ENCODE results near the gene MYLIP. TPM values are rescaled to one million over a fixed set of nuclear protein-coding genes. Genes with fewer than 3 reads are reported as not detected.
"Not testable (repeated sequence)": the region's sequence is repeated elsewhere in the genome, so short reads cannot be mapped to it uniquely, and the experiment has no call there.

MYLIP gene
- total and polyA plus RNA-seq, 8 donors = 2.3 to 43.1 (median 13.7) TPM

DNA sequence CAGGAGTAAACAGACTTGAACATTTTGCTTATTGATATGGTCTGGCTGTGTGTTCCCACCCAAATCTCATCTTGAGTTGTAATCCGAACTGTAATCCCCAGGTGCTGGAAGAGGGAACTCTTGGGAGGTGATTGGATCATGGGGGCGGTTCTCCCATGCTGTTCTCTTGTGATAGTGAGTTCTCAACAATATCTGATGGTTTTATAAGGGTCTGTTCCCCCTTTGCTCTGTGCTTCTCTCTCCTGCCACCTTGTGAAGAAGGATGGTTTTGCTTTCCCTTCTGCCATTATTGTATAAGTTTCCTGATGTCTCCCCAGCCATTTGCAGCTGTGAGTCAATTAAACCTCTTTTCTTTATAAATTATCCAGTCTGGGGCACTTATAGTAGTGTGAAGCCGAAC lies 40.0 kb downstream of the MYLIP start:
- Histone ChIP-seq H3K4me3 (no peak overlapping the region), H3K4me1 (peaks cover 7 to 20% (median 10%) of the 10 kb centered on the region in 4 donors), H3K27me3 (no peaks in the 10 kb centered on the region), H3K9me3 (no peaks in the 10 kb centered on the region), H3K36me3 (no peaks in the 10 kb centered on the region), H3K27ac (no peak overlapping the region)
- DNase-seq = peak in 1 of 2 donors; percentile 71
- intact Hi-C loops (cut with DNase I; ENCODE audit: low total_unique reads) = no loop called here
- TF ChIP-seq POLR2A (IDR thresholded peaks at IDR 0.05) = no peak
- TF ChIP-seq EP300 (IDR thresholded peaks at IDR 0.05) = no peak
- TF ChIP-seq POLR2AphosphoS5 (IDR thresholded peaks at IDR 0.05) = no peak
- peak in 1 of 7 experiments; percentile 29 for TF ChIP-seq CTCF (IDR thresholded peaks at IDR 0.05)
- WGBS, 5 donors = 47 to 67% (median 62%) methylated on average over 3 of the region's 3 CpGs

DNA sequence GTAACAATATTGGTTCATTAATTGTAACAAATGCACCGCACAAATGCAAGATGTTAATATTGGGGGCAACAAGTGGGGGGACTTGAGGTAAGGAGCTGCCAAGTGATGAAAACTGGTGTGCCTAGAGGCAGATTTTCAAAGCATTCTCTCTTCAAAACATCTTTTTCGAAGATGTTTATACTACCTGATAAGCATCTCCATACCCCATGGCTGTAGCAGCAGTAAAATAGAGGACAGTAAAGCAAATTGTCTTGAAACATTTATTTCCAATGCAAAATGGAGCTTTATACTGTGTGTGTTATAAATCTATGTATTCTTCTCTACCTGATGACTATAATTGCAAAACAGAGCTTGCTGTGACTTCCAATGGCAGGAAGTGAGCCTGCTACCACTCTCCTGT lies 42.5 kb downstream of the MYLIP start:
- no peak for TF ChIP-seq EP300 (IDR thresholded peaks at IDR 0.05)
- no peak for TF ChIP-seq POLR2AphosphoS5 (IDR thresholded peaks at IDR 0.05)
- no peak for TF ChIP-seq CTCF (IDR thresholded peaks at IDR 0.05)
- no peak for TF ChIP-seq POLR2A (IDR thresholded peaks at IDR 0.05)
- no peaks in the 10 kb centered on the region for H3K36me3 ChIP-seq
- 89 to 94% (median 92%) methylated on average over 2 of the region's 2 CpGs for WGBS, 5 donors
- H3K9me3 ChIP-seq = no peaks in the 10 kb centered on the region
- DNase-seq = no peak
- H3K27ac ChIP-seq = no peak overlapping the region
- peaks cover 7 to 21% (median 14%) of the 10 kb centered on the region in 4 donors for H3K4me1 ChIP-seq
- intact Hi-C loops (cut with DNase I; ENCODE audit: low total_unique reads) = no loop called here
- no peak overlapping the region for H3K4me3 ChIP-seq
- H3K27me3 ChIP-seq = no peaks in the 10 kb centered on the region

DNA sequence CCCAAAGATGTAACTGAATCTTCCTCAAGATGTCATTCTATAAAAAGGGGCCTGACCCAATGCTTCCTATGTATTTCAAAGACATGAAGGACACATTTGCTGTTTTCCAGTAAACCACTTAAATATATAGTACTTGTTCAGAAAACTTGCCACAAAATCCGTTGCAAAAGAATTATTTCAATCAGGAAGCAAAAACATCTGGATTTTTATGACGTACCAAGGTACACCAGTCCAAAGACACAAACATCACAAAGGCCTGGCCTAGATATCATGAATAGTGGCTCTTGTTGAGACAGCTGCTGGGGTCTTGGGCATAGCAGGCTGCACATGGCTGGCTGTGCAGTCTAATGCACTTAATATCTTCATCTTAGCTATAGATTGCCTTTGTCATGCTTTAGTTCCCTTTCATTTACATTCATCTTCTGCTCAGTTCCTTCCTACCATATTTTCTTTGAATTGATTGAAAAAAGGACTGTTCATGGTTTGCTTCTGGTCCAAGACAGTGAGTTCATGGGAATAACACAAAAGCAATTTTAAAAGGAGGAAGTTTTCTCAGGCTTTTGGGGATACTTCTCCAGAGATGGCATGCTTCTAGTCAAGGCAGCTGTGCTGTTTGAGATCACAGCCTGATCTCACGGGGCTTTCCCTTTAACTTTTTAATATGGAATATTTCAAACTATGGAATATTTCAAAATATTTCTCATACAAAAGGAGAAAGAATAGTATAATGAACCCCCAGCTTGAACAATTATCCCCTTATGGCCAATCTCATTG lies 44.5 kb downstream of the MYLIP start:
- H3K4me1 ChIP-seq = peaks cover 4 to 14% (median 6%) of the 10 kb centered on the region in 4 donors
- no peak overlapping the region for H3K4me3 ChIP-seq
- WGBS, 5 donors = 86 to 95% (median 89%) methylated on average over 3 of the region's 3 CpGs
- no peaks in the 10 kb centered on the region for H3K36me3 ChIP-seq
- no peak for TF ChIP-seq POLR2AphosphoS5 (IDR thresholded peaks at IDR 0.05)
- TF ChIP-seq EP300 (IDR thresholded peaks at IDR 0.05) = no peak
- TF ChIP-seq POLR2A (IDR thresholded peaks at IDR 0.05) = no peak
- no peak for TF ChIP-seq CTCF (IDR thresholded peaks at IDR 0.05)
- H3K9me3 ChIP-seq = no peaks in the 10 kb centered on the region
- intact Hi-C loops (cut with DNase I; ENCODE audit: low total_unique reads) = no loop called here
- no peak overlapping the region for H3K27ac ChIP-seq
- DNase-seq = no peak
- no peaks in the 10 kb centered on the region for H3K27me3 ChIP-seq

DNA sequence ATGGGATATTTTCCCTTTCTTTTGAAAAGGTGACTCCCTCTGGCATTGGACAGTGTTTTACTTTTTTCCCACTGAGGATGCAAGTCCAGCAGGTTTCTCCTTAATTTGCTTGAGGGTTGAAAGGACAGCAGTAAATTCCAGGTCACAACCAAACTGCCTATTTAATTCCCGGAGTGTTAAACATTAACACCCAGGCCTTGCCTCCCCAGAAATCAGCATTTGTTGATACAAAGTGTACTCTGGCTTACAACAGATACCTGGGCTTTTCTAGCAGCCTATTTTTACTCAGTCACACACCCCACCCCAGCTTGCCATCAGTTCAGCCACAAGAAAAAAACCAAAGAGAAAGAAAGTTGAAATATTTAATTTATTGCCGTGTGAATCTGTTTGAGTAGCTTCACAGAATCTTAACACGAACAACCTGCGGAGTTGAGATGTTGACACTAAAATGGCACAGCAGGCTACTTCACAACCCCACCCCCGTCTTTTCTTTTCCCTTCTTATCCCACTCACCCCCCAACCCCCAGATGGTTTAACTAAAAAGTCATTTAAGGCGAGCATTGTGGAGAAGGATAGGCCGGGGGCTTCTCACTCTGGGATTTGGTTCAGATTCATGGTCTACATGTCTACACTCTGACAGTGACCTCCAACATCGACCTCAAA lies 45.7 kb downstream of the MYLIP start:
- no peaks in the 10 kb centered on the region for H3K36me3 ChIP-seq
- WGBS, 5 donors = 44 to 70% (median 65%) methylated on average over 8 of the region's 8 CpGs
- no peaks in the 10 kb centered on the region for H3K9me3 ChIP-seq
- no peak overlapping the region for H3K4me3 ChIP-seq
- no peaks in the 10 kb centered on the region for H3K27me3 ChIP-seq
- no peak overlapping the region for H3K27ac ChIP-seq
- H3K4me1 ChIP-seq = peaks cover 0 to 8% (median 0%) of the 10 kb centered on the region in 4 donors
- intact Hi-C loops (cut with DNase I; ENCODE audit: low total_unique reads) = no loop called here
- TF ChIP-seq POLR2A (IDR thresholded peaks at IDR 0.05) (no peak), POLR2AphosphoS5 (IDR thresholded peaks at IDR 0.05) (no peak), CTCF (IDR thresholded peaks at IDR 0.05) (no peak), EP300 (IDR thresholded peaks at IDR 0.05) (no peak)
- DNase-seq = peak in 1 of 2 donors; percentile 57

GRCh38 chr6:16176600-16176999 lies 47.7 kb downstream of the MYLIP start:
- H3K4me3 ChIP-seq; intact Hi-C loops (cut with DNase I; ENCODE audit: low total_unique reads); DNase-seq; H3K27me3 ChIP-seq; H3K36me3 ChIP-seq; H3K27ac ChIP-seq; H3K9me3 ChIP-seq: not testable (repeated sequence)
- whole genome bisulfite sequencing, 5 donors = 62 to 100% (median 94%) methylated on average over 1 of the region's 1 CpG
- peaks cover 0 to 14% (median 5%) of the 10 kb centered on the region in 4 donors for H3K4me1 ChIP-seq
